Measurements from ENCODE around the gene LRRC45. TPM values are rescaled to one million over a fixed set of nuclear protein-coding genes. Genes with fewer than 3 reads are reported as not detected.

LRRC45 gene
- total and polyA plus RNA-seq, 2 of the 4 experiments (the other 2 are of a cell fraction), result 7.2 to 10.2 TPM

DNA sequence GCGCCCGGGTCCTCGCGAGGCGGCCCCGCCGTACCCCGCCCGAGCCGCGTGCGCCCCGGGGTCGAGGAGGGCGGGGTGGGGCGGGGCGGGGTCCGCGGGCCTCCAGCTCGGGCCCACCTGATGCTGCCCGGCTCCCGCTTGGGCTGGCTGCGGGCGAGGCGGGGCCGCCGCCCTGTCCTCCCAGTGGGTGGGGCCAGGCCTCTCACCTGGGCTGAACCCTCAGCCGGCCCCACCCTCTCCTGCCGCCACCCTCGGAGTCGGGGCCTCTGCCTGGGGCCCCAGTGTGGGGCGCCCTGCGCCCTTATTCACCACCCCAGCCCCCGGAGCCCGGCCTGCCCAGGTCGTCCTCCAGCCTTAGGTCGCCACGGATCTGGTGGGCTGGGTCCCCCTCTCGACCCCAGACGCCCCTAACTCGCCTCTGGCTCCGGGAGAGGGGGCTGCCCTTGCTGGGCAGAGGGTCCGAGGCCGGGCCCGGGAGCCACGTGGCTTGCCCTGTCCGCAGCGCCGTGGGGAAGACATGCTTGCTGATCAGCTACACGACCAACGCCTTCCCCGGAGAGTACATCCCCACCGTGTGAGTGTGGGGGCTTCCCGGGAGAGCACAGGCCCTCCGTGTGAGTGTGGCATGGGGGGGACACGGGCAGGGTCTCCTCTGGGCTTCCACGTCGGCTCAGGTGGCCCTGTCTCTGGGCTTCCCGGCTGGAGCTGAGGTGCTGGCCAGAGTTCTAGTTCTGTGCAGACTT is 9.0 kb downstream of the LRRC45 start (continued):
- TF ChIP-seq RFX5 (IDR thresholded peaks at IDR 0.05; ENCODE audit: low read depth, low read length), result no peak

DNA sequence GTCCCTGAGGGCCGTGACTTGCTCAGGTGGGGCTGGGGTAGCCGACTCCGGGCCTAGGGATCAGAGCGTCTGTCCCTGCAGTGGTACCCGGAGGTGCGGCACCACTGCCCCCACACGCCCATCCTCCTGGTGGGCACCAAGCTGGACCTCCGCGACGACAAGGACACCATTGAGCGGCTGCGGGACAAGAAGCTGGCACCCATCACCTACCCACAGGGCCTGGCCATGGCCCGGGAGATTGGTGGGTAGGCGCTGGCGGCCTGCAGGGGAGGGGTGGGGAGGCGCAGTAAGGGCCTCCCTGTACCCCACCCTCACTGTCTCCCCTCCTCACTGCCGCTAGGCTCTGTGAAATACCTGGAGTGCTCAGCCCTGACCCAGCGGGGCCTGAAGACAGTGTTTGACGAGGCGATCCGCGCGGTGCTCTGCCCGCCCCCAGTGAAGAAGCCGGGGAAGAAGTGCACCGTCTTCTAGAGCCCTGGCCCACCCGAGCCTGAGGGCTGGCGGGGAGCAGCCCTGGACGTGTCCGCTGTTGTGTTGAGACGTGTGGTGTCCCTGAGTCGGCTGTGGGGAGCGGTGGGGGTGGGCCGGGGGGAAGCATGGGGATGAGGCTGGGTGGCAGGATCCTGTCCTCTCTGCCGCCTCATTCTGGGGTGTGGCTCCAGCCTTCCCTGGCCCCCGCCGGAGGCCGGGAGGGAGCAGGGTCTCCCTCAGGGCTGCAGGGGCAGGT is 10.4 kb downstream of the LRRC45 start:
- ATAC-seq (ENCODE audit: low read depth), result no peak
- Histone ChIP-seq H4K20me1 (ENCODE audit: insufficient read depth, low read length) (peaks cover 5% of the 10 kb centered on the region), H2AK5ac (ENCODE audit: low read depth, low read length) (no peak overlapping the region), H3K14ac (replicated peaks; ENCODE audit: low read depth, low read length) (no peak overlapping the region), H4K91ac (ENCODE audit: insufficient read depth, low read depth, low read length) (no peak overlapping the region), H3K4me3 (ENCODE audit: insufficient read depth, low read depth, low read length) (no peak overlapping the region), H3K4me2 (ENCODE audit: low read depth, low read length) (no peak overlapping the region), H3K36me3 (ENCODE audit: control insufficient read depth, insufficient read depth, low read length) (no peaks in the 10 kb centered on the region; the same call in 1 of the 2 replicates), H3K4ac (ENCODE audit: low read depth, low read length) (no peak overlapping the region), H4K8ac (ENCODE audit: low read depth in 2 of 2, low read length in 2 of 2) (no peak overlapping the region), H4K5ac (ENCODE audit: low read depth, low read length) (no peak overlapping the region), H2BK20ac (ENCODE audit: low read depth, low read length) (no peak overlapping the region), H3K56ac (ENCODE audit: extremely low read depth, insufficient read depth, low read length) (no peak overlapping the region), H3K18ac (ENCODE audit: low read depth, low read length) (no peak overlapping the region), H3K23ac (ENCODE audit: low read depth, low read length) (no peak overlapping the region), H2BK120ac (ENCODE audit: low read depth, low read length) (no peak overlapping the region), H2BK15ac (ENCODE audit: low read depth, low read length) (no peak overlapping the region), H2AFZ (replicated peaks; ENCODE audit: low read length, poor library complexity) (no peak overlapping the region), H3K79me1 (ENCODE audit: low read depth in 1 of 2, low read length in 2 of 2) (peaks cover 7 to 12% of the 10 kb centered on the region in 2 experiments), H2AK9ac (replicated peaks; ENCODE audit: low read depth, low read length, poor library complexity) (peak overlapping the region; percentile 42), H3K27ac (ENCODE audit: insufficient read depth, low read length) (no peak overlapping the region), H3K4me1 (ENCODE audit: control insufficient read depth, insufficient read depth, low read length) (peaks cover 11% of the 10 kb centered on the region), H3K9ac (ENCODE audit: low read depth, low read length) (no peak overlapping the region), H3K9me3 (ENCODE audit: control insufficient read depth, insufficient read depth, low read length) (no peaks in the 10 kb centered on the region), H2BK5ac (ENCODE audit: low read depth, low read length, poor library complexity, severe bottlenecking) (no peak overlapping the region), H3K9me1 (ENCODE audit: insufficient read depth, low read length) (0 out of 2 replicates have a peak, but pooled peaks cover 7% of the 10 kb centered on the region), H3K27me3 (ENCODE audit: control insufficient read depth, insufficient read depth, low read length) (no peaks in the 10 kb centered on the region)
- CTCF ChIA-PET, result no interaction called here
- dilution Hi-C loops (cut with HindIII; ENCODE audit: low sequenced_read_pairs, unreplicated experiment), result no loop called here
- POLR2A ChIA-PET (ENCODE audit: unreplicated experiment), result no interaction called here
- intact Hi-C loops (cut with micrococcal nuclease), result loop anchor here (10.0 kb wide), 1 partner anchor 291 kb away; no protein-coding TSS in a partner anchor
- in situ Hi-C loops (cut with MboI; ENCODE audit: low sequenced_read_pairs), result loop anchor here (5.0 kb wide), 1 partner anchor 124 kb away; no protein-coding TSS in a partner anchor
- no peak for DNase-seq
- BruUV-seq (replicated peaks), result no TSS peak
- 92% methylated on average over 11 of the region's 38 CpGs; no CpG with 5 or more reads in 1 of the 2 experiments for WGBS, 2 experiments (ENCODE audit: extremely low coverage in 2 of 2, insufficient read length in 1 of 2)
- TF ChIP-seq BHLHE40 (IDR thresholded peaks at IDR 0.05; ENCODE audit: low read depth, low read length), result no peak
- TF ChIP-seq POLR2A (IDR thresholded peaks at IDR 0.05; ENCODE audit: low read depth, low read length), result no peak
- no peak for TF ChIP-seq FOS (IDR thresholded peaks at IDR 0.05; ENCODE audit: low read depth, low read length)
- TF ChIP-seq MXI1 (IDR thresholded peaks at IDR 0.05; ENCODE audit: borderline replicate concordance, low read depth, low read length), result no peak
- no peak for TF ChIP-seq NFE2L2 (IDR thresholded peaks at IDR 0.05; ENCODE audit: low read depth, low read length)
- no peak for TF ChIP-seq RAD21 (IDR thresholded peaks at IDR 0.05; ENCODE audit: low read length)
- TF ChIP-seq RCOR1 (IDR thresholded peaks at IDR 0.05; ENCODE audit: insufficient replicate concordance, low read length), result no peak
- TF ChIP-seq, protein P1, sequence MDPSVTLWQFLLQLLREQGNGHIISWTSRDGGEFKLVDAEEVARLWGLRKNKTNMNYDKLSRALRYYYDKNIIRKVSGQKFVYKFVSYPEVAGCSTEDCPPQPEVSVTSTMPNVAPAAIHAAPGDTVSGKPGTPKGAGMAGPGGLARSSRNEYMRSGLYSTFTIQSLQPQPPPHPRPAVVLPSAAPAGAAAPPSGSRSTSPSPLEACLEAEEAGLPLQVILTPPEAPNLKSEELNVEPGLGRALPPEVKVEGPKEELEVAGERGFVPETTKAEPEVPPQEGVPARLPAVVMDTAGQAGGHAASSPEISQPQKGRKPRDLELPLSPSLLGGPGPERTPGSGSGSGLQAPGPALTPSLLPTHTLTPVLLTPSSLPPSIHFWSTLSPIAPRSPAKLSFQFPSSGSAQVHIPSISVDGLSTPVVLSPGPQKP (IDR thresholded peaks at IDR 0.05; ENCODE audit: borderline replicate concordance, low read depth, low read length), result no peak
- TF ChIP-seq SMC3 (IDR thresholded peaks at IDR 0.05; ENCODE audit: low read depth, low read length), result no peak
- no peak for TF ChIP-seq CEBPB (IDR thresholded peaks at IDR 0.05; ENCODE audit: low read depth, low read length)
- TF ChIP-seq MAZ (IDR thresholded peaks at IDR 0.05; ENCODE audit: borderline replicate concordance, low read depth, low read length), result no peak
- TF ChIP-seq RFX5 (IDR thresholded peaks at IDR 0.05; ENCODE audit: low read depth, low read length), result no peak
- TF ChIP-seq MAFK (IDR thresholded peaks at IDR 0.05; ENCODE audit: low read depth, low read length), result no peak

Data from IMR-90 (cell line).